ENCODE measurements around the gene STK33.

DNA sequence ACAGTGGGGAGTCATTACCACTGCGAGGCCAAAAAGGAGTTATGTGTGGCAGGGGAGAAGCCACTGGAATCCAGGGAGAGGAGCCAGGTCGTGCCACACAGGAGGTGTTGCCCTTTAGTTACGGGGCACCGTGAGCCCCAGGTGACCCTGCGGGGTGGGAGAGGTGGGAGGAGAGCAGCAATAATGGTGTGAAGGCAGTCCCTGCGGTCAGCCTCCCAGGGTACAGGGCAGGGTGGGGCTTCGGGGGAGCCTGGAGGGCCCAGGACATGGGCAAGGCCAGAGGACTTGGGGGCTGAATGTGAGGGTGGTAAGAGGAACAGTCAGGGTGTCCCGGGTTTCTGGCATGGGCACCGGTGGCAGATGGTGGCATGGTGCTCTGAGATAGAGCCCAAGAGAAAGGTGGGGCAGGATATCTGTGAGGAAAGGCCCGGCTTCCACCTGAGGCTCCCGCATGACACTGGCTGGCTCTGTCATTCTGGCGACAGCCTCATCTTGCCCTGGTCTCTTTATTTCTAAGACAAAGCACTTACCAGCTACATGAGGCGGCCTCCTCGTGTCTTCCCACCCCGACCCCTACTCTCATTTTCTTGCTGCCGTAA, 247.8 kb downstream of the STK33 start:
- TF ChIP-seq, protein P1, sequence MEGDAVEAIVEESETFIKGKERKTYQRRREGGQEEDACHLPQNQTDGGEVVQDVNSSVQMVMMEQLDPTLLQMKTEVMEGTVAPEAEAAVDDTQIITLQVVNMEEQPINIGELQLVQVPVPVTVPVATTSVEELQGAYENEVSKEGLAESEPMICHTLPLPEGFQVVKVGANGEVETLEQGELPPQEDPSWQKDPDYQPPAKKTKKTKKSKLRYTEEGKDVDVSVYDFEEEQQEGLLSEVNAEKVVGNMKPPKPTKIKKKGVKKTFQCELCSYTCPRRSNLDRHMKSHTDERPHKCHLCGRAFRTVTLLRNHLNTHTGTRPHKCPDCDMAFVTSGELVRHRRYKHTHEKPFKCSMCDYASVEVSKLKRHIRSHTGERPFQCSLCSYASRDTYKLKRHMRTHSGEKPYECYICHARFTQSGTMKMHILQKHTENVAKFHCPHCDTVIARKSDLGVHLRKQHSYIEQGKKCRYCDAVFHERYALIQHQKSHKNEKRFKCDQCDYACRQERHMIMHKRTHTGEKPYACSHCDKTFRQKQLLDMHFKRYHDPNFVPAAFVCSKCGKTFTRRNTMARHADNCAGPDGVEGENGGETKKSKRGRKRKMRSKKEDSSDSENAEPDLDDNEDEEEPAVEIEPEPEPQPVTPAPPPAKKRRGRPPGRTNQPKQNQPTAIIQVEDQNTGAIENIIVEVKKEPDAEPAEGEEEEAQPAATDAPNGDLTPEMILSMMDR (IDR thresholded peaks at IDR 0.05 in 2 of 3, conservative IDR thresholded peaks at IDR 0.05 in 1 of 3; ENCODE audit: borderline replicate concordance in 1 of 3, insufficient read depth in 1 of 3, low read depth in 2 of 3, low read length in 2 of 3) = no peak
- TF ChIP-seq ZNF274 (IDR thresholded peaks at IDR 0.05; ENCODE audit: low read depth, low read length) = no peak
- no peak for TF ChIP-seq SIN3A (IDR thresholded peaks at IDR 0.05; ENCODE audit: low read depth)
- no peak for TF ChIP-seq POLR2AphosphoS5 (IDR thresholded peaks at IDR 0.05; ENCODE audit: low read depth, low read length)
- no peak for TF ChIP-seq EZH2phosphoT487 (IDR thresholded peaks at IDR 0.05; ENCODE audit: borderline replicate concordance)
- no peak for TF ChIP-seq YY1 (IDR thresholded peaks at IDR 0.05; ENCODE audit: extremely low read depth, insufficient replicate concordance, low read depth, low read length)
- TF ChIP-seq ZFX (IDR thresholded peaks at IDR 0.05) = no peak
- no peak for TF ChIP-seq RAD21 (IDR thresholded peaks at IDR 0.05; ENCODE audit: low read depth)
- TF ChIP-seq POLR2A (IDR thresholded peaks at IDR 0.05; ENCODE audit: borderline replicate concordance, extremely low read depth, insufficient read depth, insufficient read length) = no peak
- TF ChIP-seq, protein P2, sequence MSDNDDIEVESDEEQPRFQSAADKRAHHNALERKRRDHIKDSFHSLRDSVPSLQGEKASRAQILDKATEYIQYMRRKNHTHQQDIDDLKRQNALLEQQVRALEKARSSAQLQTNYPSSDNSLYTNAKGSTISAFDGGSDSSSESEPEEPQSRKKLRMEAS (IDR thresholded peaks at IDR 0.05) = no peak
- no peak for TF ChIP-seq CEBPB (IDR thresholded peaks at IDR 0.05; ENCODE audit: low read depth)
